ENCODE results near the gene FRK.

GRCh38 chr6:116101302-116101718 is 40.6 kb upstream of the FRK start:
- TF ChIP-seq, protein P1, sequence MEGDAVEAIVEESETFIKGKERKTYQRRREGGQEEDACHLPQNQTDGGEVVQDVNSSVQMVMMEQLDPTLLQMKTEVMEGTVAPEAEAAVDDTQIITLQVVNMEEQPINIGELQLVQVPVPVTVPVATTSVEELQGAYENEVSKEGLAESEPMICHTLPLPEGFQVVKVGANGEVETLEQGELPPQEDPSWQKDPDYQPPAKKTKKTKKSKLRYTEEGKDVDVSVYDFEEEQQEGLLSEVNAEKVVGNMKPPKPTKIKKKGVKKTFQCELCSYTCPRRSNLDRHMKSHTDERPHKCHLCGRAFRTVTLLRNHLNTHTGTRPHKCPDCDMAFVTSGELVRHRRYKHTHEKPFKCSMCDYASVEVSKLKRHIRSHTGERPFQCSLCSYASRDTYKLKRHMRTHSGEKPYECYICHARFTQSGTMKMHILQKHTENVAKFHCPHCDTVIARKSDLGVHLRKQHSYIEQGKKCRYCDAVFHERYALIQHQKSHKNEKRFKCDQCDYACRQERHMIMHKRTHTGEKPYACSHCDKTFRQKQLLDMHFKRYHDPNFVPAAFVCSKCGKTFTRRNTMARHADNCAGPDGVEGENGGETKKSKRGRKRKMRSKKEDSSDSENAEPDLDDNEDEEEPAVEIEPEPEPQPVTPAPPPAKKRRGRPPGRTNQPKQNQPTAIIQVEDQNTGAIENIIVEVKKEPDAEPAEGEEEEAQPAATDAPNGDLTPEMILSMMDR (conservative IDR thresholded peaks at IDR 0.05; ENCODE audit: low read length), result no peak
- no peak for TF ChIP-seq EZH2phosphoT487 (IDR thresholded peaks at IDR 0.05; ENCODE audit: borderline replicate concordance, low read depth, low read length)

Measured in OCI-LY7 (cell line).